ENCODE results near the gene ELANE. TPM values are rescaled to one million over a fixed set of nuclear protein-coding genes. Genes with fewer than 3 reads are reported as not detected.

The ELANE gene
- total and polyA plus RNA-seq, 7 donors: 0.64 to 3.6 (median 1.8) TPM; not detected in 3

- Histone ChIP-seq H3K9me3 (no peaks in the 10 kb centered on the region), H3K27ac (peak overlapping the region; percentile 78 to 87 (median 84)), H3K4me3 (no peak overlapping the region), H3K27me3 (no peaks in the 10 kb centered on the region), H3K36me3 (peaks cover 9 to 49% (median 12%) of the 10 kb centered on the region in 4 donors), H3K4me1 (peaks cover 0 to 43% (median 41%) of the 10 kb centered on the region in 4 donors)
- WGBS, 2 donors: 76% methylated on average over 29 of the region's 29 CpGs
- intact Hi-C loops (cut with DNase I): no loop called here
- DNase-seq: peak; percentile 96
- TF ChIP-seq POLR2AphosphoS5 (IDR thresholded peaks at IDR 0.05) (peak in 3 of 4 donors; percentile 28 to 76 (median 30)), EP300 (IDR thresholded peaks at IDR 0.05) (peak in 1 of 4 donors; percentile 57), POLR2A (IDR thresholded peaks at IDR 0.05) (no peak)
These were observed 17.4 kb downstream of the ELANE start for GRCh38 chr19:869245-870177.

- Histone ChIP-seq H3K9me3 (no peaks in the 10 kb centered on the region), H3K4me3 (no peak overlapping the region), H3K27me3 (no peaks in the 10 kb centered on the region), H3K36me3 (peaks cover 9 to 57% (median 13%) of the 10 kb centered on the region in 4 donors), H3K27ac (peak overlapping the region; percentile 78 to 87 (median 84)), H3K4me1 (peaks cover 0 to 43% (median 41%) of the 10 kb centered on the region in 4 donors)
- no peak for DNase-seq
- no peak for TF ChIP-seq POLR2A (IDR thresholded peaks at IDR 0.05)
- TF ChIP-seq EP300 (IDR thresholded peaks at IDR 0.05): no peak
- TF ChIP-seq CTCF (IDR thresholded peaks at IDR 0.05): no peak
- TF ChIP-seq POLR2AphosphoS5 (IDR thresholded peaks at IDR 0.05): no peak
- intact Hi-C loops (cut with DNase I): no loop called here
- WGBS, 2 donors: 90 to 93% methylated on average over 8 of the region's 8 CpGs
These were observed 18.2 kb downstream of the ELANE start for GRCh38 chr19:870314-870713.

- WGBS, 2 donors: 89 to 91% methylated on average over 28 of the region's 28 CpGs
- H3K36me3 ChIP-seq: peaks cover 13 to 64% (median 17%) of the 10 kb centered on the region in 4 donors
- peaks cover 0 to 43% (median 41%) of the 10 kb centered on the region in 4 donors for H3K4me1 ChIP-seq
- H3K27ac ChIP-seq: peak overlapping the region in 3 of 4 donors; percentile 84 to 87 (median 85)
- TF ChIP-seq POLR2AphosphoS5 (IDR thresholded peaks at IDR 0.05) (peak in 2 of 4 donors; percentile 55 to 66), POLR2A (IDR thresholded peaks at IDR 0.05) (no peak), EP300 (IDR thresholded peaks at IDR 0.05) (no peak)
- H3K9me3 ChIP-seq: no peaks in the 10 kb centered on the region
- H3K4me3 ChIP-seq: no peak overlapping the region
- no peaks in the 10 kb centered on the region for H3K27me3 ChIP-seq
- peak; percentile 87 for DNase-seq
- intact Hi-C loops (cut with DNase I): no loop called here
These were observed 18.9 kb downstream of the ELANE start for GRCh38 chr19:870963-871401.

- intact Hi-C loops (cut with DNase I): no loop called here
- no peaks in the 10 kb centered on the region for H3K27me3 ChIP-seq
- no peaks in the 10 kb centered on the region for H3K9me3 ChIP-seq
- no peak for DNase-seq
- H3K4me3 ChIP-seq: peak overlapping the region in 1 of 4 donors; percentile 9
- peaks cover 16 to 70% (median 23%) of the 10 kb centered on the region in 4 donors for H3K36me3 ChIP-seq
- TF ChIP-seq EP300 (IDR thresholded peaks at IDR 0.05) (no peak), POLR2AphosphoS5 (IDR thresholded peaks at IDR 0.05) (peak in 1 of 4 donors; percentile 25)
- H3K4me1 ChIP-seq: peaks cover 0 to 43% (median 41%) of the 10 kb centered on the region in 4 donors
- peak overlapping the region; percentile 52 to 87 (median 84) for H3K27ac ChIP-seq
- WGBS, 2 donors: 49 to 90% methylated on average over 21 to 27 of the region's 33 CpGs
These were observed 19.6 kb downstream of the ELANE start for GRCh38 chr19:871446-872265.

- Histone ChIP-seq H3K36me3 (peaks cover 23 to 76% (median 29%) of the 10 kb centered on the region in 4 donors), H3K4me1 (peaks cover 0 to 43% (median 41%) of the 10 kb centered on the region in 4 donors), H3K4me3 (peak overlapping the region in 1 of 4 donors; percentile 9), H3K9me3 (no peaks in the 10 kb centered on the region), H3K27me3 (no peaks in the 10 kb centered on the region), H3K27ac (peak overlapping the region; percentile 52 to 83 (median 62))
- no peak for TF ChIP-seq POLR2A (IDR thresholded peaks at IDR 0.05)
- no peak for TF ChIP-seq POLR2AphosphoS5 (IDR thresholded peaks at IDR 0.05)
- TF ChIP-seq CTCF (IDR thresholded peaks at IDR 0.05): no peak
- TF ChIP-seq EP300 (IDR thresholded peaks at IDR 0.05): no peak
- WGBS, 2 donors: 15 to 56% methylated on average over 27 of the region's 27 CpGs
- intact Hi-C loops (cut with DNase I): no loop called here
- DNase-seq: no peak
These were observed 20.3 kb downstream of the ELANE start for GRCh38 chr19:872266-872951.

All from sigmoid colon (tissue), 7 donors.